Tibial artery (tissue), 4 donors: Measurements from ENCODE around the gene EHD4.

ENCODE experiments used
- DNase-seq, 2 donors: peaks; one replicate each; pipeline ENCODE4 v3.0.0-alpha.2; 2019
- H3K27ac ChIP-seq, 2 donors: fragments of 200-600 bp; sonication (generic) in 1 of 2; 1 replicate in 1 of 2; 2 replicates in 1 of 2; pipeline ENCODE4 v1.5.1; 2018 to 2019; ENCODE audit warnings: mild to moderate bottlenecking in 1 of 2
- H3K27me3 ChIP-seq, 2 donors: fragments of 200-600 bp; sonication (generic) in 1 of 2; one replicate each; pipeline versions ENCODE4 v1.5.1 to v1.6.0; 2016 to 2019
- H3K36me3 ChIP-seq, 3 donors: fragments of 200-600 bp; sonication (generic) in 2 of 3; one replicate each; pipeline ENCODE4 v1.5.1; 2016 to 2019; ENCODE audit warnings: mild to moderate bottlenecking in 2 of 3
- H3K4me1 ChIP-seq, 4 donors: fragments of 200-600 bp; sonication (generic) in 2 of 4; 1 replicate in 3 of 4; 2 replicates in 1 of 4; pipeline ENCODE4 v1.5.1; 2016 to 2019
- H3K4me3 ChIP-seq, 2 donors: fragments of 200-600 bp; sonication (generic) in 1 of 2; 1 replicate in 1 of 2; 2 replicates in 1 of 2; pipeline ENCODE4 v1.5.1; 2018 to 2019; ENCODE audit warnings: mild to moderate bottlenecking in 2 of 2
- H3K9me3 ChIP-seq, 3 donors: fragments of 200-600 bp; sonication (generic) in 1 of 3; one replicate each; pipeline ENCODE4 v1.5.1; 2016 to 2019
- CTCF ChIP-seq, 2 experiments: fragments of 200-600 bp in 1 of 2; fragments of 450-650 bp in 1 of 2; IDR thresholded peaks; one replicate each; pipeline ENCODE4 v1.5.1; 2017 to 2019; ENCODE audit warnings: antibody characterized with exemption in 2 of 2, mild to moderate bottlenecking in 1 of 2, moderate library complexity in 1 of 2
- intact Hi-C: fragments of 100-400 bp; cut with DNase I; formaldehyde crosslinking; loops from one replicate; pipeline ENCODE4 v1.15.0; 2023; ENCODE audit warnings: low total_unique reads

Gene EHD4

DNA sequence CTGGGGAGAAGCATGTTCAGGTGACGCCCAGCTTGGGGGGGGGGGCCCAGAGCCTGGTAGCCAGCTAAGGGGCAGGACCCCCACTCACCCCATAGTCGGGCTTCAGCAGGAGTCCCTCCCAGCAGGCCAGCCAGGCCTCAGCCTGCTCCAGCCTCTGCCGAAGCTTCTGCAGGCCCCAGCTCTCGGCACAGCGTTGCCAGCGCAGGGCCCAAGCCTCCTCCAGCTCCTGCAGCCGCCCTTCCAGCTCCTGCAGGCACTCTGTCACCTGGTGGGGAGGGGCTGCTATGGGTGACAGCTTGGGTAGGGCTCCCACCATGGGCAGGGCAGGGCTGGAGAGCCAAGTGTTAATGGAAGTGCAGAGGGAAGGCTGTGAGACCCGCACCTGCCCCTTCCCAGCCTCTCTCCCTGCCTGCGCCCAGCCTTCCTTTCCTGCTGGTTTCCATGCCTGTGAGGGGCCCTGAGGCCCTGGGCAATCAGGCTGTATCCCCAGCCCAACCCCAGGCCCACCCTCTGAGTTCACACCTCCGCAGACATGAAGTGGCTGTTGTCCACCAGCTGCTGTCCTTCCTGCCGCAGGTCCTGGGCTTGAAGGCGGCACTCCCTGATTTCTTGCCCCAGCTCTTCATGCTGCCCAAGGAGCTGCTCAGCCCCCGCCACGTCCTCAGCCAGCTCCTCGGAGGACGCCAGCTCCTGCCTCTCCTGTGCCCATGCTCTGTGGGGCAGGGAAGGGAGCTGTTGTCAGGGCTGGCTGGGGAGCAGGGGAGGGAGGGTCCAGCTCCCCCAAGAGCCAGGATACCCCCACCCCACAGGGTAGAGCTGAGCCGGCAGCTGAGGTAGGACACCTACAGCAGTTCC, 119.4 kb downstream of the EHD4 start:
- Histone ChIP-seq H3K4me3 (no peak overlapping the region), H3K4me1 (peaks cover 0 to 14% (median 0%) of the 10 kb centered on the region in 4 donors), H3K27me3 (peaks cover 0 to 54% of the 10 kb centered on the region in 2 donors), H3K36me3 (peaks cover 2 to 11% (median 5%) of the 10 kb centered on the region in 3 donors), H3K9me3 (no peaks in the 10 kb centered on the region), H3K27ac (no peak overlapping the region)
- no peak for TF ChIP-seq CTCF (IDR thresholded peaks at IDR 0.05)
- intact Hi-C loops: no loop called here
- no peak for DNase-seq

GRCh38 chr15:41851755-41852370, 120.5 kb downstream of the EHD4 start:
- Histone ChIP-seq H3K4me3 (no peak overlapping the region), H3K27me3 (peaks cover 0 to 52% of the 10 kb centered on the region in 2 donors), H3K27ac (no peak overlapping the region), H3K36me3 (peaks cover 13 to 22% (median 16%) of the 10 kb centered on the region in 3 donors), H3K9me3 (no peaks in the 10 kb centered on the region), H3K4me1 (peaks cover 0 to 14% (median 0%) of the 10 kb centered on the region in 4 donors)
- intact Hi-C loops: no loop called here
- DNase-seq: no peak
- TF ChIP-seq CTCF (IDR thresholded peaks at IDR 0.05): no peak

DNA sequence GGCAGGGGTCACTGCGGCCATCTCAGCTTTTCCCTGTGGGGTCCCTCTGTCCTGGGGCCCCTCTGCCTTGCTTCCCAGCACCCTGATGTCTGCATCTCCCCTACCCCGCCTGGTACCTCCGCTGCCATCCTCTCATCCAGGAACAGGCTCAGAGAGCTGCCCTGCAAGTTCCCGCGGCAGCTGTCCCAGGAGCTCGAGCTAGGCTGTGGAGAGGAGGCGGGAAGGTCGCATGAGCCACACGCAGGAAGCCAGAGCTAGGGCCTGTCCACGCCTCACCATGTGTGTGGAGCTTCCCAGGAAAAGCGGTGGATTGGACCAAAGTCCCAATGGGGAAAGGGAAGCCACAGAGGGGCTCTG, 121.2 kb downstream of the EHD4 start:
- no peak for DNase-seq
- intact Hi-C loops: no loop called here
- peaks cover 20 to 30% (median 23%) of the 10 kb centered on the region in 3 donors for H3K36me3 ChIP-seq
- H3K4me1 ChIP-seq: peaks cover 0 to 14% (median 0%) of the 10 kb centered on the region in 4 donors
- H3K27me3 ChIP-seq: peaks cover 0 to 47% of the 10 kb centered on the region in 2 donors
- no peak overlapping the region for H3K27ac ChIP-seq
- no peaks in the 10 kb centered on the region for H3K9me3 ChIP-seq
- no peak for TF ChIP-seq CTCF (IDR thresholded peaks at IDR 0.05)
- no peak overlapping the region for H3K4me3 ChIP-seq

- TF ChIP-seq CTCF (IDR thresholded peaks at IDR 0.05): no peak
- H3K36me3 ChIP-seq: peaks cover 24 to 35% (median 28%) of the 10 kb centered on the region in 3 donors
- intact Hi-C loops: no loop called here
- no peak overlapping the region for H3K27ac ChIP-seq
- peaks cover 0 to 42% of the 10 kb centered on the region in 2 donors for H3K27me3 ChIP-seq
- H3K4me3 ChIP-seq: no peak overlapping the region
- H3K9me3 ChIP-seq: no peaks in the 10 kb centered on the region
- no peak for DNase-seq
- H3K4me1 ChIP-seq: peaks cover 0 to 14% (median 0%) of the 10 kb centered on the region in 4 donors
Observed at GRCh38 chr15:41850482-41851166, 121.7 kb downstream of the EHD4 start.

- no peak for TF ChIP-seq CTCF (IDR thresholded peaks at IDR 0.05)
Observed at GRCh38 chr15:41849861-41850260, 122.5 kb downstream of the EHD4 start.

More at GRCh38 chr15:41849861-41850260, 122.5 kb downstream of the EHD4 start:
- H3K27ac ChIP-seq: no peak overlapping the region
- H3K36me3 ChIP-seq: peaks cover 29 to 43% (median 36%) of the 10 kb centered on the region in 3 donors
- no peaks in the 10 kb centered on the region for H3K9me3 ChIP-seq
- H3K4me1 ChIP-seq: peaks cover 0 to 14% (median 0%) of the 10 kb centered on the region in 4 donors
- H3K4me3 ChIP-seq: no peak overlapping the region
- DNase-seq: no peak
- intact Hi-C loops: no loop called here
- peaks cover 0 to 35% of the 10 kb centered on the region in 2 donors for H3K27me3 ChIP-seq
